ENCODE results near the gene FOXL3. TPM values are rescaled to one million over a fixed set of nuclear protein-coding genes. Genes with fewer than 3 reads are reported as not detected.

Gene FOXL3
- polyA plus RNA-seq, 3 donors = not detected

DNA sequence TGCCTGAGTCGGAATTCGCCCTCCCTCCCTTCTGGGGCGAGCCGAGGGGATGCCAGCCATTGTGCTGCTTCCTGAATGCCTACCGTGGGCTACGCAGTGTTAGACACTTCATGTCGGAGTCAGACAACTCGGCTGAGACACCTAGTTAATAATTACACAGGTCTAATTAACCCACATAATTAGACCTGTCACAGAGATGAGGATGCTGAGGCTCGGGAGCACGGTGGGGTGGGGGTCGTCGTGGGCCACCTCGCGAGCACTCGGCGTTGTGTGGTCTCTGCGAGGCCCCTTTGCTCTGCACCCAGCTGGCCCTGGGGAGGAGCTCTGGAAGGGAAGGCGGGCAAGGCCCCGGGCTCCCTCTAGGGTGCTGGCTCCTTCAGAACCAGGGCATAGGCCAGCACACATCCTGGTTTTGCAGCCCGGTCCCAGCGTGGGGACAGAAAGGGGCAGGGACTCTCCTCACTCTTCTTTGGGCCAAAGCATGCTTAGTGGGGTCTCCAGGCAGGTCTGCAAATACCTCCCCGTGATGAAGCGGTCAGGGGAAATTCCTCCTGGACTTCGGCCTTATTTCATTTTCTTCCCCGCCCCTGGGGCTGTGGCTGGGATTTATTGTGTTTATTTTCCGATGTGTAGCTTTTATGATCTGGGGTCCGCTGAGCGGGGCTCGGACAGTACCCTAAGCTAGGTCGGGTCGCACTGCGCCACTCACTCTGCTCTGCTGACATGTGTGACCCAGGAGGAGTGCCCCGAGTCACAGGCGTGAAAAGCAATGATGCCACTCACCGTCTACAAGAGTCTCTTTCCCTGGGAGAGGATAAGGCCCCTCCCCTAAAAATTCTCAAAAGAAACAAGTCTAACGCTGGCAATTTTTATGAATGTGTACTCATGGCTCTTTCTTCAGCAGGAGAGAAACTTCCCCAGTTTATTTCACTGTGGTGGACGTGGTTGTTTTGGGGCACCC is 4.9 kb upstream of the FOXL3 start:
- DNase-seq = no peak
- no peak overlapping the region for H3K9ac ChIP-seq (ENCODE audit: insufficient read depth, low read length, poor library complexity, severe bottlenecking)
- H3K4me1 ChIP-seq (ENCODE audit: control insufficient read depth in 1 of 2, insufficient read depth in 2 of 2, low read length in 2 of 2) = no peaks in the 10 kb centered on the region
- Mint-ChIP-seq H3K27me3 (ENCODE audit: low read depth in 3 of 3) (peaks cover 20 to 47% (median 45%) of the 10 kb centered on the region in 3 donors), H3K27ac (no peak overlapping the region), H3K36me3 (no peaks in the 10 kb centered on the region), H3K9me3 (peaks cover 0 to 7% (median 2%) of the 10 kb centered on the region in 7 donors), H3K4me1 (no peaks in the 10 kb centered on the region), H3K4me3 (no peak overlapping the region)
- no peak overlapping the region for H2AFZ ChIP-seq (ENCODE audit: insufficient read depth, low read depth, low read length, poor library complexity, severe bottlenecking)
- no peaks in the 10 kb centered on the region for H3K79me2 ChIP-seq (ENCODE audit: insufficient read depth, low read length)
- TF ChIP-seq, protein P1, sequence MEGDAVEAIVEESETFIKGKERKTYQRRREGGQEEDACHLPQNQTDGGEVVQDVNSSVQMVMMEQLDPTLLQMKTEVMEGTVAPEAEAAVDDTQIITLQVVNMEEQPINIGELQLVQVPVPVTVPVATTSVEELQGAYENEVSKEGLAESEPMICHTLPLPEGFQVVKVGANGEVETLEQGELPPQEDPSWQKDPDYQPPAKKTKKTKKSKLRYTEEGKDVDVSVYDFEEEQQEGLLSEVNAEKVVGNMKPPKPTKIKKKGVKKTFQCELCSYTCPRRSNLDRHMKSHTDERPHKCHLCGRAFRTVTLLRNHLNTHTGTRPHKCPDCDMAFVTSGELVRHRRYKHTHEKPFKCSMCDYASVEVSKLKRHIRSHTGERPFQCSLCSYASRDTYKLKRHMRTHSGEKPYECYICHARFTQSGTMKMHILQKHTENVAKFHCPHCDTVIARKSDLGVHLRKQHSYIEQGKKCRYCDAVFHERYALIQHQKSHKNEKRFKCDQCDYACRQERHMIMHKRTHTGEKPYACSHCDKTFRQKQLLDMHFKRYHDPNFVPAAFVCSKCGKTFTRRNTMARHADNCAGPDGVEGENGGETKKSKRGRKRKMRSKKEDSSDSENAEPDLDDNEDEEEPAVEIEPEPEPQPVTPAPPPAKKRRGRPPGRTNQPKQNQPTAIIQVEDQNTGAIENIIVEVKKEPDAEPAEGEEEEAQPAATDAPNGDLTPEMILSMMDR (IDR thresholded peaks at IDR 0.05) = no peak
- H3K9me3 ChIP-seq (replicated peaks in 1 of 2; ENCODE audit: control insufficient read depth in 1 of 2, insufficient read depth in 1 of 2, low read length in 2 of 2) = peaks cover 0 to 4% of the 10 kb centered on the region in 2 donors
- intact Hi-C loops (cut with micrococcal nuclease) = no loop called here
- H3K27me3 ChIP-seq (ENCODE audit: control insufficient read depth in 2 of 2, insufficient read depth in 2 of 2, low read length in 2 of 2) = peaks cover 9 to 23% of the 10 kb centered on the region in 2 donors
- no peak overlapping the region for H3K4me3 ChIP-seq (replicated peaks in 1 of 3; ENCODE audit: low read depth in 2 of 3, low read length in 3 of 3)
- WGBS (ENCODE audit: insufficient coverage) = 83% methylated on average over 30 of the region's 37 CpGs
- H4K20me1 ChIP-seq (ENCODE audit: insufficient read depth, low read length) = no peaks in the 10 kb centered on the region
- H3K27ac ChIP-seq (ENCODE audit: low read depth in 1 of 2, low read length in 2 of 2) = no peak overlapping the region
- no peaks in the 10 kb centered on the region for H3K36me3 ChIP-seq (replicated peaks in 1 of 2; ENCODE audit: control insufficient read depth in 1 of 2, insufficient read depth in 2 of 2, low read length in 2 of 2)
- H3K4me2 ChIP-seq (replicated peaks; ENCODE audit: extremely low read depth, low read length, poor library complexity, severe bottlenecking) = no peak overlapping the region

DNA sequence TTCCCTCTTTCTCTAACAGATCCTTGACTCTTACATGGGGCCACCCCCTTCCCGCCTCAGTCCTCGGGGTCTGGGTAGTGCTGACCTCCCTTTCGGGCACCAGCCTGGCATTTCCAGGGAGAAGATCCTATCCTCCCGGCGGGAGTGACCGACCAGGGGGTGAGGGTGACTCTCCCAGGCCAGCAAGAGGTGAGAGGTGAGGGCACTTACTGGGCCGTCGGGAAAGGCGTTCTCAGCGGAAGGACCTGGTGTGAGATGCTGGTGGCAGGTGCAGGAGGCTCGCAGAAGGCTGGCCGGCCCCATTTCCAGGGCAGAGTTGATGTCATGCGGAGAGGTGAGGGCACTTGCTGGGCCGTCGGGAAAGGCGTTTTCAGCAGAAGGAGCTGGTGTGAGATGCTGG is 4.2 kb upstream of the FOXL3 start:
- H3K4me1 Mint-ChIP-seq = no peaks in the 10 kb centered on the region
- no peak for DNase-seq
- H3K9me3 Mint-ChIP-seq = peaks cover 0 to 6% (median 2%) of the 10 kb centered on the region in 7 donors
- no peak overlapping the region for H3K27ac Mint-ChIP-seq
- H3K9ac ChIP-seq (ENCODE audit: insufficient read depth, low read length, poor library complexity, severe bottlenecking) = no peak overlapping the region
- no peak overlapping the region for H3K4me3 ChIP-seq (replicated peaks in 1 of 3; ENCODE audit: low read depth in 2 of 3, low read length in 3 of 3)
- H3K79me2 ChIP-seq (ENCODE audit: insufficient read depth, low read length) = no peaks in the 10 kb centered on the region
- 87% methylated on average over 14 of the region's 16 CpGs for WGBS (ENCODE audit: insufficient coverage)
- no peak overlapping the region for H3K27ac ChIP-seq (ENCODE audit: low read depth in 1 of 2, low read length in 2 of 2)
- H2AFZ ChIP-seq (ENCODE audit: insufficient read depth, low read depth, low read length, poor library complexity, severe bottlenecking) = no peak overlapping the region
- peaks cover 11 to 26% of the 10 kb centered on the region in 2 donors for H3K27me3 ChIP-seq (ENCODE audit: control insufficient read depth in 2 of 2, insufficient read depth in 2 of 2, low read length in 2 of 2)
- H3K4me3 Mint-ChIP-seq = no peak overlapping the region
- H3K36me3 ChIP-seq (replicated peaks in 1 of 2; ENCODE audit: control insufficient read depth in 1 of 2, insufficient read depth in 2 of 2, low read length in 2 of 2) = no peaks in the 10 kb centered on the region
- peaks cover 20 to 51% (median 51%) of the 10 kb centered on the region in 3 donors for H3K27me3 Mint-ChIP-seq (ENCODE audit: low read depth in 3 of 3)
- no peaks in the 10 kb centered on the region for H3K36me3 Mint-ChIP-seq
- no peaks in the 10 kb centered on the region for H3K4me1 ChIP-seq (ENCODE audit: control insufficient read depth in 1 of 2, insufficient read depth in 2 of 2, low read length in 2 of 2)
- H3K9me3 ChIP-seq (replicated peaks in 1 of 2; ENCODE audit: control insufficient read depth in 1 of 2, insufficient read depth in 1 of 2, low read length in 2 of 2) = peaks cover 0 to 4% of the 10 kb centered on the region in 2 donors
- no peaks in the 10 kb centered on the region for H4K20me1 ChIP-seq (ENCODE audit: insufficient read depth, low read length)
- TF ChIP-seq, protein P1 (IDR thresholded peaks at IDR 0.05) = no peak
- intact Hi-C loops (cut with micrococcal nuclease) = no loop called here
- H3K4me2 ChIP-seq (replicated peaks; ENCODE audit: extremely low read depth, low read length, poor library complexity, severe bottlenecking) = no peak overlapping the region
